ENCODE results near the gene SERPINC1. TPM values are rescaled to one million over a fixed set of nuclear protein-coding genes. Genes with fewer than 3 reads are reported as not detected.
"Not testable (repeated sequence)": the region's sequence is repeated elsewhere in the genome, so short reads cannot be mapped to it uniquely, and the experiment has no call there.

SERPINC1 gene
- total RNA-seq, 2 donors from 2014 or later: not detected

DNA sequence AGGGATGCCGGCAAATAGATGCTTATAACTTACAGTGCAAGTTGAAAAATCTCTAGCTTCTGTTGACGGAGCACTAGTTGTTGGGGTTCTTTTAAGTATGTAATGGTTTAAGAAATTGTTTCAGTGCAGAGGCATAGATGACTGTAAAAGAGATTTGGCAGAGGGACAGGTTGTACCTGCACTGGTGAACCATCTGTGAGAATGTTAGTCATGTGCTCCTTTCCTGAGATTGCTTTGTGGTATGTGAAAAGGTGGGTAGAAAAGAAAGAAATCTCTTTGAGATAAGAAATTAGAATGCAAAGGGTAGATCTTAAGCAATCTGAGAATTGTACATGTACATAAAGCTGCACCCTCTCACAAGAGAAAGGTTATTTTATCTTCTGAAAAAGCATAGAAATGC, 29.5 kb downstream of the SERPINC1 start:
- ATAC-seq (no peak), DNase-seq (no peak)
- TF ChIP-seq POLR2A (IDR thresholded peaks at IDR 0.05): no peak
- TF ChIP-seq, protein P1, sequence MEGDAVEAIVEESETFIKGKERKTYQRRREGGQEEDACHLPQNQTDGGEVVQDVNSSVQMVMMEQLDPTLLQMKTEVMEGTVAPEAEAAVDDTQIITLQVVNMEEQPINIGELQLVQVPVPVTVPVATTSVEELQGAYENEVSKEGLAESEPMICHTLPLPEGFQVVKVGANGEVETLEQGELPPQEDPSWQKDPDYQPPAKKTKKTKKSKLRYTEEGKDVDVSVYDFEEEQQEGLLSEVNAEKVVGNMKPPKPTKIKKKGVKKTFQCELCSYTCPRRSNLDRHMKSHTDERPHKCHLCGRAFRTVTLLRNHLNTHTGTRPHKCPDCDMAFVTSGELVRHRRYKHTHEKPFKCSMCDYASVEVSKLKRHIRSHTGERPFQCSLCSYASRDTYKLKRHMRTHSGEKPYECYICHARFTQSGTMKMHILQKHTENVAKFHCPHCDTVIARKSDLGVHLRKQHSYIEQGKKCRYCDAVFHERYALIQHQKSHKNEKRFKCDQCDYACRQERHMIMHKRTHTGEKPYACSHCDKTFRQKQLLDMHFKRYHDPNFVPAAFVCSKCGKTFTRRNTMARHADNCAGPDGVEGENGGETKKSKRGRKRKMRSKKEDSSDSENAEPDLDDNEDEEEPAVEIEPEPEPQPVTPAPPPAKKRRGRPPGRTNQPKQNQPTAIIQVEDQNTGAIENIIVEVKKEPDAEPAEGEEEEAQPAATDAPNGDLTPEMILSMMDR (IDR thresholded peaks at IDR 0.05): no peak
- Histone ChIP-seq H3K4me3 (no peak overlapping the region), H3K27ac (no peak overlapping the region), H3K36me3 (replicated peaks in 1 of 2; ENCODE audit: insufficient read depth in 1 of 2, low read depth in 2 of 2) (no peaks in the 10 kb centered on the region), H3K27me3 (no peaks in the 10 kb centered on the region), H3K4me1 (no peaks in the 10 kb centered on the region), H3K9me3 (no peaks in the 10 kb centered on the region)
- intact Hi-C loops (cut with DNase I): no loop called here
- WGBS, 2 donors: 95 to 98% methylated on average over 2 of the region's 2 CpGs

DNA sequence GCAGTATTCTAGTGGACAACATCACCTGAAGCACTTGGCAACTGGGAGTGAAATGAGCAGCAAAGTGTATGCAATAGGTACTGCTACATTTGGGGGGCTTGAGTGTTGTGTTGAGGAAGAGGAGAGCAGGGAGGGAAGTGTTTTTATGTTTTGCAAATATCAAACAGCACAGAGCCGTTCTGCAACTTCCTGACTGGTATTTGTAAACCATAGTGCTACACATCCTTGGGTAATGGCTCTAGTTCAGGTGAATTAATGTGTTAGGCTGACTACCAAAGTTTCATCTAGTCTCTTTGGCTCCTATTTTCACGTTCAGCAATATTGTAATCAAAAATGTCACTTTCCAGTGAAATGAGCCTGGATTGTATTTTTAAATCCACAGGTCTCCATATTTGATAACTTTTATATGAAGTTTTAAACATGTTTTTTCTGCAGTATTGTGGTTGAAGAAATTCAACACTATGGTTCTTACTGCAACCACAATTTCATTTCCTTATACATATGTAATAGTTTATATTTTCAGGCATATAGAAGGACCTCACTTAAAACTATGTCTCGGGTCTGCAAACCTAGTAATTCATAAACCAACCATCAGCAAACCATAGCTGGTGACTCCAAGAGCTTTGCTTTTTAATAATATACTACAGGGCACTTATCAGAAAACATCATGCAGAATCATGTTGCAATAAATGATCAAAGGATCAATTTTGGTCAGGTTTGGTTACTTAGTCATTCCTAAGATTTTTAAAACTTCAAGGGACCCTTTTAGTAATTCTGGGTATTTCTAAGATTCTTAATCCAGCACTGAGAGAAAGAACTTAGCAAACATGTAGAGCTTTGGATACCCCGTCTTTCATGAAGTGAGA, 30.1 kb downstream of the SERPINC1 start:
- Histone ChIP-seq H3K36me3 (replicated peaks in 1 of 2; ENCODE audit: insufficient read depth in 1 of 2, low read depth in 2 of 2) (no peaks in the 10 kb centered on the region), H3K9me3 (no peaks in the 10 kb centered on the region), H3K27ac (no peak overlapping the region), H3K4me3 (no peak overlapping the region), H3K27me3 (no peaks in the 10 kb centered on the region), H3K4me1 (no peaks in the 10 kb centered on the region)
- 74 to 89% methylated on average over 4 of the region's 4 CpGs for WGBS, 2 donors
- ATAC-seq (no peak), DNase-seq (no peak)
- intact Hi-C loops (cut with DNase I): no loop called here
- TF ChIP-seq, protein P1 (IDR thresholded peaks at IDR 0.05): no peak
- TF ChIP-seq POLR2A (IDR thresholded peaks at IDR 0.05): no peak

GRCh38 chr1:173884701-173885100, 32.4 kb downstream of the SERPINC1 start:
- DNase-seq (no peak), ATAC-seq (no peak)
- TF ChIP-seq, protein P1 (IDR thresholded peaks at IDR 0.05): no peak
- TF ChIP-seq POLR2A (IDR thresholded peaks at IDR 0.05): no peak
- H3K27me3 ChIP-seq: no peaks in the 10 kb centered on the region
- no peaks in the 10 kb centered on the region for H3K9me3 ChIP-seq
- intact Hi-C loops (cut with DNase I): no loop called here
- H3K4me1 ChIP-seq: no peaks in the 10 kb centered on the region
- H3K4me3 ChIP-seq: no peak overlapping the region
- WGBS, 2 donors: 92 to 95% methylated on average over 5 of the region's 5 CpGs
- H3K27ac ChIP-seq: no peak overlapping the region
- H3K36me3 ChIP-seq (replicated peaks in 1 of 2; ENCODE audit: insufficient read depth in 1 of 2, low read depth in 2 of 2): no peaks in the 10 kb centered on the region

DNA sequence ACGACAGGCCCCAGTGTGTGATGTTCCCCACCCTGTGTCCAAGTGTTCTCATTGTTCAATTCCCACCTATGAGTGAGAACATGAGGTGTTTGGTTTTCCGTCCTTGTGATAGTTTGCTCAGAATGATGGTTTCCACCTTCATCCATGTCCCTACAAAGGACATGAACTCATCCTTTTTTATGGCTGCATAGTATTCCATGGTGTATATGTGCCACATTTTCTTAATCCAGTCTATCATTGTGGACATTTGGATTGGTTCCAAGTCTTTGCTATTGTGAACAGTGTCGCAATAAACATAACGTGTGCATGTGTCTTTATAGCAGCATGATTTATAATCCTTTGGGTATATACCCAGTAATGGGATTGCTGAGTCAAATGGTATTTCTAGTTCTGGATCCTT, 36.0 kb downstream of the SERPINC1 start:
- H3K27me3 ChIP-seq; DNase-seq; H3K27ac ChIP-seq; H3K36me3 ChIP-seq (replicated peaks in 1 of 2; ENCODE audit: insufficient read depth in 1 of 2, low read depth in 2 of 2); ATAC-seq; H3K9me3 ChIP-seq; intact Hi-C loops (cut with DNase I); H3K4me1 ChIP-seq; H3K4me3 ChIP-seq: not testable (repeated sequence)
- WGBS, 2 donors: 85 to 86% methylated on average over 4 of the region's 4 CpGs

- Histone ChIP-seq H3K4me1 (no peaks in the 10 kb centered on the region), H3K9me3 (no peaks in the 10 kb centered on the region), H3K36me3 (replicated peaks in 1 of 2; ENCODE audit: insufficient read depth in 1 of 2, low read depth in 2 of 2) (no peaks in the 10 kb centered on the region), H3K4me3 (no peak overlapping the region), H3K27ac (no peak overlapping the region), H3K27me3 (no peaks in the 10 kb centered on the region)
- no peak for TF ChIP-seq POLR2A (IDR thresholded peaks at IDR 0.05)
- TF ChIP-seq, protein P1 (IDR thresholded peaks at IDR 0.05): no peak
- no peak for DNase-seq
- intact Hi-C loops (cut with DNase I): no loop called here
- no peak for ATAC-seq
These were observed 38.9 kb downstream of the SERPINC1 start for GRCh38 chr1:173878251-173878650.
